Testis (tissue), 2 donors: ENCODE results near the gene COL5A2.

Experiments used
- CTCF ChIP-seq, 3 experiments: fragments of 450-650 bp in 2 of 3; fragments of 200-600 bp in 1 of 3; sonication (generic) in 1 of 3; IDR thresholded peaks; one replicate each; pipeline ENCODE4 v1.5.1; 2016 to 2019; ENCODE audit warnings: antibody characterized with exemption in 3 of 3, mild to moderate bottlenecking in 2 of 3, moderate library complexity in 1 of 3
- POLR2A ChIP-seq: fragments of 450-650 bp; IDR thresholded peaks from one replicate; pipeline ENCODE4 v1.6.1; 2017; ENCODE audit warnings: antibody characterized with exemption, mild to moderate bottlenecking, moderate library complexity

GRCh38 chr2:189203177-189203799 lies 23.7 kb upstream of the COL5A2 start:
- TF ChIP-seq CTCF (IDR thresholded peaks at IDR 0.05) (no peak), POLR2A (no peak)
